DLD1 (cell line): Measurements from ENCODE around the gene SORCS3.

Experiments used
- in situ Hi-C: cut with HindIII; loops from 2 replicates; pipeline ENCODE4 v1.10.0; 2017; ENCODE audit warnings: low sequenced_read_pairs

Gene SORCS3

DNA sequence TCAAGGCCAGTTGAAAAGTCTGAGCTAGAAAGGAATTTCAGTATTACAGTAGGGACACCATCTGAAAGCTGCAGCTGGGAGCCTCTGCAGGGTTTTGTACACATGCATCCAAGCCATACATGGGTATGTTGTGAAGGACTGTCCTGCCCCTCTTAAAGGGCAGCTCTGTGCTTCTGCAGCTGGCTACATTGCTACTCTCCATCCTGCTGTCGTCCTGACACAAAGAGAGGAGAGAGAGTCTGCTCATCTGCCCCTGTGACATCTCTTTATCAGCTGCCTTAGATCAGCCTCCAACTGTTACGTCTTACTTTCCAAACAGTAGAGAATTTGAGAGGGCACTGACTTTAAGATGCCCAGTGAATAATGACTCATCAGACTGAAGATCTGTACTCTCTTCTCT, 602.7 kb downstream of the SORCS3 start:
- in situ Hi-C loops: no loop called here

DNA sequence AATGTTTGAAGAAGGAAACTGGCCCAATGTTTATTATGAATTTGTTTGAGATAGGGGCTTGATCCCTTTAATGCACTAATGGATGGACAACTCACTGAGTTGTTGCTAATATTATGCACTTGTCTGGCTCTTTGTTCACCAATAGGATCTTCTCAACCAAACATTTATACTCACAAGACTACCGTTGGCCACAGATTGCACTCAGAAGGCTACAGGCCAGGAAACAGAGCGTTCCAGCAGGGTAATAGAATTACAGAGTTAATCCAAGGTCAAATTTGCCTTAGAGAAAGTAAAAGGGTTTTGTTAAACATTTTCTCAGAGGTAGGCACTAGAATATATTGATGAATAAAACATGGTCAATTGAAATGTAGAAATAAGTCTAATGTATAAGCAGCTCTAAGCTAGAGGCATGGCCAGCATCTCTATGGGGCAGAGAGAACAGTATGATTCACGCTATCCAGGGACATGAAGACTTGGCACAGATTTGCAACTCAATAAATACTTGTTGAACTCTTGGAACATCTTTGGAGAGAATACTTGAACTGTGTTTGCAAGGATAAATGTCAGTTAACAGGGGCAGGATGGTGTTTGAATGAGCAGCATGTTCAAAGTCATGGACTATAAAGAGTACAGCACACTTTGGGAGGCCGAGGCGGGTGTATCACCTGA, 606.9 kb downstream of the SORCS3 start:
- in situ Hi-C loops: no loop called here

DNA sequence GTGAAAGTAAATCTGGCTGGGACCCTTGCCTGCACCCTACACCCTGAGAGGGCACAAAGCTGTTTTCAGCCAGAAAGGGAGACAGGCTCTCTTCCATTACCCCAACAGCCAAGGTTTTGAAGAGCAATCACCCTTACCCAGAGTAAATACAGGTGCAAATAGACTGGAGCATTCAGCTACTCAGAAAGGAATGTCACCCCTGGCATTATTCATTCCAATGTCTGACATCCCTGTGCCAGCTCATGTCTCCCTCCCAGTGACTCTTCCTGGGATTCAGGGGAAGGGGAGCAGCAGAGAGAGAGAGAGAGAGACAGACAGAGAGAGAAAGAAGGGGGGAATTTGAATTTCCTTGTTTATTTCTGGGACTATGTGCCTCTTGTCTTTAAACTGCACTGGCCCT, 611.8 kb downstream of the SORCS3 start:
- in situ Hi-C loops: no loop called here

- in situ Hi-C loops: no loop called here
These were observed 612.6 kb downstream of the SORCS3 start for GRCh38 chr10:105253515-105254212.

DNA sequence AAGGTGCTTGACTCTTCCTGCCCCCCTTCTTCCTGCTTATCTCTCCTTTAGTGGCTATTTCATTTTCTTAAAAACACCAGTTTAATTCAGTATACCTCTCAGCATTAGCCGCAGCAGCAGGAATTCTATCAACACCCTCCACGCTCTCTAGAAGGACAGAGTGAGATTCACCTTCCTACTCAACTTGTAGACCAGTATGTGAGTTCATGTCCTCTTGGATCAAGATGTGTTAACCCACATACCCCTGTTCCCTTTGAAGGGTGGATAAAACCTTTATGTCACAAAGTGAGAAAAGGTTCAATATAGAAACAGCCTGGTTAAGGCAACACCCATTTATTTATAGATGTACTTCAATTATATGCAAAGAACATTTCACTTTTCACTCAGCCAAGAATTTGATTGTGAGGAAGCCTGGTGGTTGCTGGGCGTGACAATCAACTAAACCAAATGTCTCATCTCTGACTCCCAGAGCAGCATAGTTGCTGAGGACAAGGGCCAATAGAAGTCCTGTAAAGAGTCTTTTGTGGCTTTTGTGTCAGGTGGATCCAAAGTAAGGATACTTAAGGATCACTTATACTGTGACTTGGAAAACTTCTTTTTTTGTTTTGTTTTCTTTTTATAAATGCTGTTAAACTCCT, 617.1 kb downstream of the SORCS3 start:
- in situ Hi-C loops: no loop called here

DNA sequence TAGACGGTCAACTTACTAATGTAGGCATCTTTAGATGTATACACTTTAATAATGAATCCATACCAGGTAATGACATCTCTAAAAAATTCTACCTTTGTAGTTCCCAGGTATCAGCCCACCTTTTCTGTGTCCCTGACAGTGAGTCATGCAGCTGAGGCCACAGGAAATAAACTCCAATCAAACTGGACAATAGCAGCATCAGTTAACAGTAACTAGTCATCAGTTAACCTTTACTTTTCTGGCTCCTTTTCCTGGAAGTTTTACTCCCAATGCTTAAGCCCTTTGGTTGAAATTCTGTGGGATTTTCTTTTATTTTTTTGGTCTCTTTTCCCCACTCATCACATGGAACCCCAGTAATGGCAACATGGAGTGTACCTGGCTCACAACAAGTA, 617.6 kb downstream of the SORCS3 start:
- in situ Hi-C loops: no loop called here

- in situ Hi-C loops: no loop called here
These were observed 618.1 kb downstream of the SORCS3 start for GRCh38 chr10:105259201-105259600.

DNA sequence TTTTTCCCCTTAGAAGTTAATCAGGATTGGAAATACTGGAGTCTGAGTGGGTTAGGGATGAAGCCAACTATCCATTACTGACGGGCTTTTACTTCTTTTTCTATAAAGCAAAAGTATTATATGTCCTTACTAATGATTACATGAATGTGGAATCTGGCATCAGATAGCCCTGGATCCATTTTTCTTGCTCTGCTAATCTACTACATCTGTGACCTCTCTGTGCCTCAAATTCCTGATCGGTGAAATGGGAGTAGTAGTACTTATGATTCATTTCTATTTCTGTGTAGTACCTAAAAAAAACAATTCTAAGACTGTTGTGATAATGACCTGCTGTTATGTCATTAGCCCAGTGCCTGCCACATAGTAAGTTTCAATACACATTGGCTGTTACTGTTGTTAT, 621.6 kb downstream of the SORCS3 start:
- in situ Hi-C loops: no loop called here

GRCh38 chr10:105266966-105267539, 626.0 kb downstream of the SORCS3 start:
- in situ Hi-C loops: no loop called here

DNA sequence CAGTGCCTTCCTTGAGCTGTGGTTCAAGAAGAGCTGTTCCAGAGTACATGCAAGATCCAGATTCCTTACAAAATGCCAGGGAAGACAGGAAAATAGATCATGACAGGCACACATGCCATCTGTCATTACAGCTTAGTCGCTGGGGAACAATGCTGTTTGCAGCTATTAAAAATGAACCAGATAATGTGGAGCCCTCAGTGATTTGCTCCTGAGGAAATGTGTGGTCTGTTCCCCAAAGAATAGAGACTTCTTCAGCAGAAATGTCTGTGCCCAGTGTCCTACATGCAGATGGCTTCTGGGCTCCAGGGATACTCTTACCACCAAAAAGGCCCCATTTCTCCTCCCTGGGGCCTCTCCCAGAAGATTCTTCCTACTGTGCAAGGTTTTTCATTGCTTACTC, 627.9 kb downstream of the SORCS3 start:
- in situ Hi-C loops: no loop called here

- in situ Hi-C loops: no loop called here
These were observed 628.6 kb downstream of the SORCS3 start for GRCh38 chr10:105269689-105270088.

DNA sequence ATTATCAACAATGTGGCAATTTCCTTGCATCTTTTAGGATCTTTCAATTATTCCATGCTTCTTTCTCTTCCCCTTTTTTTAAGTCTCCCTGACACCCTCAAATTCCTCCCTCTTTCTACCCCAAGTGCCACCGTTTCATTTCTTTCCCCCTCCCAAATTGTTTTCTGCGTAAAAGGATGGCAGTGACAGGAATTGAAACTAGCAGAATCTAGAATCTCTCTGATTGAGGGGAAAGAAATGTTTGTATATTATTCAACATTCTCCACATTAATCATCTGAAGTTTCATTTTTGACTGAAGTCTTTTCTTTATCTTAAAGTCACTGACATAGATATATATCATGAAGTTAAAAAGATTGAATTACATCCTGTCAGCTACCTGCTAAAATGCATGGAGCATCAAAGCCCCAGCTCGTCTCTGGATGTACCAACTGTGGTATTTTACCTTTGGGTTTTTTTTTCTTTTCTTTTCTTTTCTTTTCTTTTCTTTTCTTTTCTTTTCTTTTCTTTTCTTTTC, 633.5 kb downstream of the SORCS3 start:
- in situ Hi-C loops: no loop called here

- in situ Hi-C loops: no loop called here
These were observed 637.3 kb downstream of the SORCS3 start for GRCh38 chr10:105278439-105278838.

GRCh38 chr10:105279101-105279500, 638.0 kb downstream of the SORCS3 start:
- in situ Hi-C loops: no loop called here

DNA sequence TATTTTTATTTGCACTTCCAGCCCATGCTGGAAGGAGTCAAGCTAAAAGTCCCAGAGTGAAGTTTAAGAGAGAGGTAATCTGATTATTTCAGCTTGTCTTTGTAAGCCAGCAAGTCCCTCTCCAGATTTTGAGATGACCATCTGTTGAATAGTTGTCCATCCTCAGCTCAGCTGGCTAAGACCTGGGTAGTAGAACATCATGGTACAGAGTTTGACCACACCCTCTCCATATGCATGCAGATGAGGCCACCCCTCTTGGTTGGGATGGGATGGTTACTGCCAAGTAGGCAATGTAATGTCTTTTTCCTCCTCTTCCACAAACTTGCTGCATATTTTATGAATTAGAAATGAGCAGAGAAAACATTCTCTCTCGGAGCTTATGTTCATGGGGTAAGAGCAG, 639.8 kb downstream of the SORCS3 start:
- in situ Hi-C loops: no loop called here

DNA sequence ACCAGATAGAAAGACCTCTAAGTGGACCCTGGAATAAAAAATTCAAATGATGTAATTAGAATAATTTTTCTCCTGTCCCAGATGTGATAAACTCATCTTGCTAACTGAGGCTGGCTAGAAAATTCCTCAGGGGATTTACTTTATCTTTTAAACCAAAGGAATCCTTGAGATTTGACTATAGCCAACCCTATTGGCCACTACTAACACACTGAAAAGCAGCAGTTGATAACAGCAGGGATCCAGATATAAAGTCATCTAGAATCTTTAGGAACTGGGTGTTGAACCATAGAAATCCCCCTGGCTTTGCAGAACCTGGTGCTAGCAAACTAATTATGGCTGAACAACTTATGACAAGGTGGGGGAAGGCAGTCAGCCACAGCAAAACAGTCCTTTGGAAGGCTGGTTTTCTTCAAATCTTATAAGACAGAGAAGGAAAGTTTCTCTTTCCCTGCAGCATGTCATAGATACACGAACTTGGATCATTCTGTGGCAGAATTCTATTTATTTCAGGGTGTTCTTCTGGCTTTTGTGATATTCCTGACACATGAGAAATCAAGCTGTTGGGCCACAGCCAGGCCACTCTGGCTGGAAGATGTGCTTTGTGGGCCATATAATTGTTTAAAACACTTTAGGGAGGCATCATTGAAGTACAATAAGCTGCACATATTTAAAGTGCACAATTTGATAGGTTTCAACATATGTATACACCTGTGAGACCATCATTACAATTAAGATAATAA, 643.6 kb downstream of the SORCS3 start:
- in situ Hi-C loops: no loop called here

DNA sequence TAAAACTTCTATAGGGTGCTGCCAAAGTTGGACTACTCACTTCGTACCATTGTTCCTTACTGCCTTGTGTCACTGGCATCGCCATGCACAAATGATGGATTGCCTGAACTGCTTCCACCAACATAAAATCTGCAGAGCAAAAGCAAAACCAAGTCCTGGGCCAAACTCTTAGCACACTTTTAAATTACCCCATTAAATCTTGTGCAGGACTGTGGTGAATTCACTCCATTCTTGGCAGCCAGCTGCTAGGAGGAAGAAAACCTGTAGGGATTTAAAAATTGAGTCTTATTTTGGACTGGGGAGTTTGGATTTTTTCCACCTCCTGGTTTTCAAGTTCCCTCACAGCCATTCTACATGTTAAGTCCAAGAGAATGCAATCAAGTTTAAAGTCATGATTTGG, 646.9 kb downstream of the SORCS3 start:
- in situ Hi-C loops: no loop called here

DNA sequence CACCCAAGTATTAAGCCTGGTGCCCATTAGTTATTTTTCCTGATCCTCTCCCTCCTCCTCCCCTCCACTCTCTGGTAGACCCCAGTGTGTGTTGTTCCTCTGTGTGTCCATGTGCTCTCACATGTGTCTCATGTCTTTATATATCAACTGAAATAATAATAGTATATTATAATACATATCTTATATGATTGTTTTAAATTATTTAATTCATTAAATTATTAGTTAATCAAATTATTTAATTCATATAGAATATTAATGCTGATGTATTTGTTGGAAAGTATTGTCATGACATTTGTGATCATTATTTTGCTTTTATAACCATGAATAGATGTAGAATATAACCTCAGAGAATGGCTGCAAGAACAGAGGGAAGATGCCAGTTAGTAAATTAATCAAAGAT, 647.5 kb downstream of the SORCS3 start:
- in situ Hi-C loops: no loop called here

DNA sequence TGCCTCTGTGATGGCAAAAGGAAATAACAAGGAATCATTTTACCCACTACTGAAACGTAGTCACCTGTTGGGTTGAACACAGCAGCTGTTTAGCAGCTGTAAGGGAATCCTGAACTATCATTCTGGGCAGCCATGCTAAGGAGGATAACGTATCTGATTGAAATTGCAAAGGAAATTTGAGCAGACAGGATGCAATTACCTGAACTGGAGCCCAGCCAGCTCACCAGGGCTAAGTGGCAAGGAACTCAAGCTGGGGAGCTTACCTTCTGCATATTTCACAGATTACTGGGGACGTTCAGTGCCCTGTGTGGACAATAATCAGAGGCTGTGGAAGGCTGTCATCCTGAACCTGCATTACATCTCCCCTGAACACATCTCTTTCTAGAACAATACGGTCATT, 650.5 kb downstream of the SORCS3 start:
- in situ Hi-C loops: no loop called here

DNA sequence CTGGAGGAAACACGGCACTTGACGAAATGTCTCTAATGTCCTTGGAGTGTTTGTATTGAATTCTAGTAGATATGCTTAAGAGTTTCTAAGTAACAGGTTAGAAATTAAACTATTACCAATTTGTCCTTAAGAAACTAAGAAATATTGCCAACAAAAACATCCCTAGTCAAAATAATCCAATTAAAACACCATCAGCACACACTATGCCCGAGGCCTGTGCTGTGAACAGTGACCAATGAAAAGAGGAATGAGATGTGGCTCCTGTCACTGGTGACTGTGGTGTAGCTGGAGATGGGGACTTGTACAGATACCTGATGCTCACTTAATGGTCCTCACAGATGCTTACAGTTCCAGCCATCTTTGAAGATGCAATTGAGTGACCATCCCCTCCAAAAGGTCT, 651.1 kb downstream of the SORCS3 start:
- in situ Hi-C loops: no loop called here
